Rectal smooth muscle tissue (tissue), 1 donor: ENCODE data around the gene AGRN.
"Not testable (repeated sequence)": the region's sequence is repeated elsewhere in the genome, so short reads cannot be mapped to it uniquely, and the experiment has no call there.

ENCODE experiments used
- H3K27ac ChIP-seq: one replicate; pipeline ENCODE4 v1.7.0; 2013; ENCODE audit warnings: low read depth, low read length, inconsistent platforms
- H3K27me3 ChIP-seq: one replicate; pipeline ENCODE4 v1.7.0; 2013; ENCODE audit warnings: low read length; ENCODE audit not compliant: control insufficient read depth, insufficient read depth
- H3K36me3 ChIP-seq: one replicate; pipeline ENCODE4 v1.7.0; 2013; ENCODE audit warnings: low read length; ENCODE audit not compliant: control insufficient read depth, insufficient read depth
- H3K4me1 ChIP-seq: one replicate; pipeline ENCODE4 v1.7.0; 2013; ENCODE audit warnings: low read length; ENCODE audit not compliant: control insufficient read depth, insufficient read depth
- H3K4me3 ChIP-seq: one replicate; pipeline ENCODE4 v1.7.0; 2013; ENCODE audit warnings: low read length
- H3K9ac ChIP-seq: one replicate; pipeline ENCODE4 v1.7.0; 2013; ENCODE audit warnings: low read length

Gene AGRN

DNA sequence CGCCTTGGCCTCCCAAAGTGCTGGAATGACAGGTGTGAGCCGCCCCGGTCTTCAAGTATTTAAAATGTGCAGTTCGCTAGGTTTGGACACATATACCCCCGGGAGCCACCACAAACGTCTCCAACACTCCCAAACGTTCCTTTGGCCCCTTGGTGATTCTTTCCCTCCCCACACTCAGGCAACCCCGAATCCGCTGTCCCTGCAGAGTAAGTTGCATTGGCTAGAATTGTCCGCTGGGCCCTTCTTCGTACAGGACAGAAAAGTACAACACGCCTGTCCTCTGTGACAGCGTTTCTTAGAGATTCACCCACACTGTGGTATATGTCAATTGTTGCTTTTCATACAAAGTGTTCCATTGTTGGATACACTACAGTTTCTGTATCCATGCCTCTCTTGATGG lies 34.8 kb upstream of the AGRN start:
- Histone ChIP-seq H3K4me3 (no peak overlapping the region), H3K4me1 (no peaks in the 10 kb centered on the region), H3K36me3 (no peaks in the 10 kb centered on the region), H3K27ac (no peak overlapping the region), H3K9ac (no peak overlapping the region), H3K27me3 (peaks cover 3% of the 10 kb centered on the region)

DNA sequence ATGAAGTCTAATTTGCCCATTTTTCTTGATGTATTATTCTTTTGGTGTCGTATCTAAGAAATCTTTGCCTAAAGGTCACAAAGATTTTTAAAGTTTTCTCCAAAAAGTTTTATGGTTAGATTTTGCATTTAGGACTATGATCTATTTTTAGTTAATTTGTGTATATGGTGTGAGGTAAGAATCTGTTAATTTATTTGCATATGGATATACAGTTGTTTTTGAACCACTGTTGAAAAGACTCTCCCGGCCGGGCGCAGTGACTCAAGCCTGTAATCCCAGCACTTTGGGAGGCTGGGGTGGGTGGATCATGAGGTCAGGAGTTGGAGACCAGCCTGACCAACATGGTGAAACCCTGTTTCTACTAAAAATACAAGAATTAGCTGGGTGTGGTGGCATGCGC lies 31.9 kb upstream of the AGRN start:
- H3K27ac ChIP-seq, H3K4me1 ChIP-seq, H3K4me3 ChIP-seq, H3K36me3 ChIP-seq, H3K27me3 ChIP-seq, H3K9ac ChIP-seq: not testable (repeated sequence)

DNA sequence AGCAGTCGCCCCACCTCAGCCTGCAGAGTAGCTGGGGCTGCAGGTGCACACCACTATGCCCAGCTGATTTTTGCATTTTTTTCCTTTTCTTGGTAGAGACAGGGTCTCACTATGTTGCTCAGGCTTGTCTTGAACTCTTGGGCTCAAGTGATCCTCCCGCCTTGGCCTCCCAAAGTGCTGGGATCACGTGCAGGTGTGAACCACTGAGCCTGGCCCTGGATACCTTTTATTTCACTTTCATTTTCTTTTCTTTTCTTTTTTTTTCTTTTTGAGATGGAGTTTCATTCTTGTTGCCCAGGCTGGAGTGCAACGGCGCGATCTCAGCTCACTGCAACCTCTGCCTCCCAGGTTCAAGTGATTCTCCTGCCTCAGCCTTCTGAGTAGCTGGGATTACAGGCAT lies 28.6 kb upstream of the AGRN start:
- H3K27ac ChIP-seq, H3K4me3 ChIP-seq, H3K9ac ChIP-seq, H3K27me3 ChIP-seq, H3K4me1 ChIP-seq, H3K36me3 ChIP-seq: not testable (repeated sequence)

DNA sequence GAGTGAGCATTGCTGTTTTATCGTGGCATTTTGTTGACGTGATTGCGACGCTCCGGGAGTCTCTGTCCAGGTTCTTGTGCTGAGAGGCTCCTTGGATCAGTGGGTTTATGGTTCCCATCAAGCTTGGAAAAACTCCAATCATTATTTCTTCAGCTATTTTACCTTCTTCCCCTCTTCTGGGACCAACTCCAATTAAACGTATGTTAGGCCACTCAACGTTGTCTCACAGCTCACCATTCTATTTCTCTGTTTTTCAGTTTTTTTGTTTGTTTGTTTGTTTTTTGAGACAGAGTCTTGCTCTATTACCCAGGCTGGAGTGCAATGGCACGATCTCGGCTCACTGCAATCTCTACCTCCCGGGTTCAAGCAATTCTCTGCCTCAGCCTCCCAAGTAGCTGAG lies 28.0 kb upstream of the AGRN start:
- Histone ChIP-seq H3K27me3 (no peaks in the 10 kb centered on the region), H3K4me1 (no peaks in the 10 kb centered on the region), H3K9ac (no peak overlapping the region), H3K36me3 (no peaks in the 10 kb centered on the region), H3K4me3 (no peak overlapping the region), H3K27ac (no peak overlapping the region)

DNA sequence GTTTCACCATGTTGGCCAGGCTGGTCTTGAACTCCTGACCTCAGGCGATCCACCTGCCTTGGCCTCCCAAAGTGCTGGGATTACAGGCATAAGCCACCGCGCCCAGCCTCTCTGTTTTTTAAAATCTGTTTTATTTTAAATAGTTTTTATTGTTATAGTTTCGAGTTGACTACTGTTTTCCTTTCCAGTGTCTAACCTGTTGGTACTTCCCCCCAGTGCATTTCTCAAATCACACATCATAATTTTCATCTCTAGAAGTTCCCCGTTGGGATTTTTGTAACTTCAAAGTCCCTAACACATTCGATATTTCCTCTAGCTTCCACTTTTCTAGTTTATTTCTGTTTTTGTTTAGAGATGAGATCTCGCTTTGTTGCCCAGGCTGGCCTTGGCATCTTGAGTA lies 27.6 kb upstream of the AGRN start:
- Histone ChIP-seq H3K4me3 (no peak overlapping the region), H3K27me3 (no peaks in the 10 kb centered on the region), H3K36me3 (no peaks in the 10 kb centered on the region), H3K27ac (no peak overlapping the region), H3K9ac (no peak overlapping the region), H3K4me1 (no peaks in the 10 kb centered on the region)

DNA sequence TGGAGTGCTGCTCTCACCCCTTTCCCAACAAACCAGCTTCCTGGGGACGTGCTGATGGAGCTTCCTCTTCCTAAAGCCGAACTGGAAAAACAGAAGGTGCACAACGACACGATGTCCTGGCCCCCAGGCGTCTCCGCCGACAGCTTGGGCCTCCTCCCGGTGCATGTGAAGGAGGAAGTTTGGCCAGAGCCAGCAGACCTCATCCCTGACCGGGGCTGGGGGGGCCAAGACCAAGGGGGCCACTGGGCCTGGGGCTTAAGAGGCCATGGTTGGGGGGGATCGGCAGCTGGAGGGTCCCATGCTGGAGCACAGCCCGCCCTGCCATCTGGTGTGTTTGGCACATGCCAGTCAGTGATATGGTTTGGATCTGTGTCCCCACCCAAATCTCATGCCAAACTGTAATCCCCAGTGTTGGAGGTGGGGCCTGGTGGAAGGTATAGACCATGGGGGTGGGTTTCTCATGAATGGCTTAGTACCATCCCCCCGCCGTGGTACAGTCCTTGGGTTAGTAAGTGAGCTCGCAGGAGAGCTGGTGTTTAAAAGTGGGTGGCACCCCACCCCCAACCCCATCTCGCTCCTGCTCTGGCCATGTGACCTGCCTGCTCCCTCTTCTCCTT lies 26.4 kb upstream of the AGRN start:
- Histone ChIP-seq H3K27ac (no peak overlapping the region), H3K27me3 (no peaks in the 10 kb centered on the region), H3K9ac (no peak overlapping the region), H3K4me1 (no peaks in the 10 kb centered on the region), H3K4me3 (no peak overlapping the region), H3K36me3 (no peaks in the 10 kb centered on the region)

DNA sequence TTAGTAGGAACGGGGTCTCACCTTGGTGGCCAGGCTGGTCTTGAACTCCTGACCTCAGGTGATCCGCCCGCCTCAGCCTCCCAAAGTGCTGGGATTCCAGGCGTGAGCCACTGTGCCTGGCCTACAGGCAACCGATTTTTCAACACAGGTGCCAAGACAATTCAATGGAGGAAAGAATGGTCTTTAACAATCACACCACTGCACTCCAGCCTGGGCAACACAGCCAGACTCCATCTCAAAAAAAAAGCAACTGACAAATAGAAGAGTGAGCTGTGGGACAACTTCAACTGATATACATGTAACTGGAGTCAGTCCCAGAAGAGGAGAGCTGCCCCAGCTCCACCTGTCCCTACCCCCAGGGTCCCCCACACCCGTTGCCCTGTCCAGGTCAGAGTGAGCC lies 25.4 kb upstream of the AGRN start:
- H3K9ac ChIP-seq, H3K4me3 ChIP-seq, H3K27ac ChIP-seq, H3K27me3 ChIP-seq, H3K4me1 ChIP-seq, H3K36me3 ChIP-seq: not testable (repeated sequence)

DNA sequence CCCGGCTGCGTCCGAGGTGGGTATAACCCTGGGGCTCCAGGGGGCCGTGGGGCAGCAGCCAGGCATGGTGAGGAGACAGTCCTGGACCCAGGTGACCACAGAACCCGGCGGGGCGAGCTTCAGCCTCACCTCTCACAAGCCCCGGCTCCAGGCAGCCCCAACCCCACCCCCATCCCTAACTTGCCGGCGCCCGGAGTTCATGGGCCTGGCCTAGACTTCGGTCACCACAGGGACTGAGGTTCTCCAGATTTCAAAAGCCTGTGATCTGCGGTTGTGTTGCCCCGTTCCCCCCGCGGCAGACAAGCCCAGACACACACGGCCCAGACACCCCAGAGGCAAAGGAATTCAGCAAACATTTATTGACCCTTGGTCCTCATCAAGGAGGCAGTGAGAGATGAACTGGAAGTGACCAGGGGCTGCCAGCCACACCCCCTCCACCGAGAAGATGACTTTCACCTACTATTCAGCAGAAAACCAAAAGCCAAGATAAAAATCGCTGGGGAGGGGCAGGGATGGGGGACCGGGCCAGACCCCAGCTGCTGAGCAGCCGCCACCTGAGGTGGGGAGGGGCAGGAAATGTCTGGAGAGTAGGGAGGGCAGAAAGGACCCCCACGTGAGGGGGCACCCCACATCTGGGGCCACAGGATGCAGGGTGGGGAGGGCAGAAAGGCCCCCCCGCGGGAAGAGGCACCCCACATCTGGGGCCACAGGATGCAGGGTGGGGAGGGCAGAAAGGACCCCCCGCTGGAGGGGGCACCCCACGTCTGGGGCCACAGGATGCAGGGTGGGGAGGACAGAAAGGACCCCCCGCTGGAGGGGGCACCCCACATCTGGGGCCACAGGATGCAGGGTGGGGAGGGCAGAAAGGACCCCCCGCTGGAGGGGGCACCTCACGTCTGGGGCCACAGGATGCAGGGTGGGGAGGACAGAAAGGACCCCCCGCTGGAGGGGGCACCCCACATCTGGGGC lies 24.0 kb upstream of the AGRN start:
- no peaks in the 10 kb centered on the region for H3K4me1 ChIP-seq
- H3K9ac ChIP-seq: no peak overlapping the region
- no peak overlapping the region for H3K27ac ChIP-seq
- no peaks in the 10 kb centered on the region for H3K36me3 ChIP-seq
- no peaks in the 10 kb centered on the region for H3K27me3 ChIP-seq
- no peak overlapping the region for H3K4me3 ChIP-seq

DNA sequence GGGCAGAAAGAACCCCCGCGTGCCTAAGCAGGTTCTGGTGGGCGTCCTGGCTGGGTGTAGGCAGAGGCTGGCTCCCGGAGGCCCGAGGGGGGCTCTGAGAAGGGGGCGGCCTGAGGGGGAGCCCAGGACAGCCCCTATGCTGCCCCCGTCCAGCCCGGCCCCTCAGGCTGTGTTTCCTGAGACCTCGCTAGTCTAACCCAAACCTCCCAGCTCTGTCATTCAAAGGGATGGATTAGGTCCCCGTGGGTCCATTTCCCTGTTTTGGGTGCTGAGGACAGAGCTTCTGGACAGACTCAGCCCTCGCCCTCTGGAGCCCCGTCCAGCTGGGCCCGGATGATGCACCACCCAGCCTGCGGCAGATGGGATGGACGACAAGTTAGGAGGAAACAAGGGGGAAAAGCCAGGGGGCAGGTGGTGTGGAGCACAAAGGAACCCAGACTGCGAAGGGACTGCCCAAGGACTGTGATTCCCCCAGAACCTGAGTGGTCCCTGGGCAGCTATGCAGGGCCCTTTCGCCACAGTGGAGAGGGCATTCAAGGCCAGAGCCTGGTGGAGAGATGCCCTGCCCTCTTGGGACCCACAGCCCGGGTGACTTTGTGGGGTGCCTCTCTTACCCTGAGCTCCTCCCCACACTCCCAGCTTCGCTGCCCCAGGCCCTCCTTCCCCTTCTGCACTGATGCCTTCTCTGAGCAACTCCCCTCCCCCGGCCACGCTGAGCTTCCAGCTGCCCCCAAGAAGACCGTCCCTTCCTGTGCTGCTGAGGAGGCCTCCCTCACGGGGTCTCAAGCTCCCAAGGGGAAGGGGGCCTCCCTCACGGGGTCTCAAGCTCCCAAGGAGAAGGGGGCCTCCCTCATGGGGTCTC lies 22.8 kb upstream of the AGRN start:
- Histone ChIP-seq H3K4me1 (no peaks in the 10 kb centered on the region), H3K27ac (no peak overlapping the region), H3K9ac (no peak overlapping the region), H3K27me3 (no peaks in the 10 kb centered on the region), H3K36me3 (no peaks in the 10 kb centered on the region), H3K4me3 (no peak overlapping the region)

DNA sequence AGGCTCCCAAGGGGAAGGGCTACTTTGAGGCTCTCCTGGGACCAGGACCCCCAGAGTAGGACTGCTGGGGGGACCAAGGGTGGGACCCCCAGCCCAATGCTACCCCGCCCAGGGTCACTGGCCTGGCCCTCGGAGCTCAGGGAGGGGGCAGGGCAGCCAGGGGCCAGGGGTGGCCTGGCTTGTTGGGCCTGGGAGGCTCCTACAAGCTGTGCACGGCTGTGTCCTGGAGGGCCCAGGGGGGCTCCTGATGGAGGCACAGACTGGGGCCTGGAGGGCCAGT lies 22.3 kb upstream of the AGRN start:
- Histone ChIP-seq H3K36me3 (no peaks in the 10 kb centered on the region), H3K27me3 (no peaks in the 10 kb centered on the region), H3K4me3 (no peak overlapping the region), H3K27ac (no peak overlapping the region), H3K9ac (no peak overlapping the region), H3K4me1 (no peaks in the 10 kb centered on the region)

DNA sequence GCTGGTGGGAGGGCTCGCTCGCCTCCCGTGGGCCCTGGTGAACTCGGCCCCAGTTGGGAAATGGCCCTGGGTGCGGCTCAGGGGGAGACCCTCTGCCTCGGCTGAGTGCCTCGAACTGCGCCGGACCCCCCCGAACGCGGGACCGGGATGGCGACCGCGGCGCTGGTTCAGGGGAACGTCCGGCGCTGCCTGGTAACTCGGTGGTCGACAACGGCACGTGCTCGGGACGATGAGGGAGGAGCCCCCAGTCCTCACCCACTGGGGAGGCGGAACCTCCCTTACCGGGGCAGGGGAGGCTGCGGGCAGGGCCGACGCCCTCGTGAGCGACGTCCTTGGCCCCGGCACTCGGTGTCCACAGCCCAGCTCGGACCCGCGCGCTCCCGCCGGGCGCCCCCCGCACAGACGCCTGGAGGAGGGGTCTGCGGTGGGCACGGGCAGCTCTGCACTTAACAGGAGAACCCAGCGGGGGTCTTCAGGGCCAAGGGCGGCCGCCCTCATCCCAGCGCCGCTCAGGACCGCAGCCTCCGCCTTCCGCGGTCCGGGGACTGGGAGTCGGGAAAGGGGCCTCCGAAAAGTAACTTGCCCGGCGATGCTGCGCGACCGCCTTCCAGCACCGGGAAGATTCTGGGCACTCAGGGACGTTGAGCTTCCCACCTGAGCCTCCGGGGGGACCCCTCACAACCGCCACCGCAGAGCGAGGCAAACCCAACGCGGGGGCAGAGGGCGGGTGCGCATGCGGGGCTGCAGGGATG lies 21.8 kb upstream of the AGRN start:
- Histone ChIP-seq H3K4me1 (no peaks in the 10 kb centered on the region), H3K36me3 (no peaks in the 10 kb centered on the region), H3K27me3 (no peaks in the 10 kb centered on the region), H3K27ac (no peak overlapping the region), H3K9ac (no peak overlapping the region), H3K4me3 (peak overlapping the region; percentile 8)

DNA sequence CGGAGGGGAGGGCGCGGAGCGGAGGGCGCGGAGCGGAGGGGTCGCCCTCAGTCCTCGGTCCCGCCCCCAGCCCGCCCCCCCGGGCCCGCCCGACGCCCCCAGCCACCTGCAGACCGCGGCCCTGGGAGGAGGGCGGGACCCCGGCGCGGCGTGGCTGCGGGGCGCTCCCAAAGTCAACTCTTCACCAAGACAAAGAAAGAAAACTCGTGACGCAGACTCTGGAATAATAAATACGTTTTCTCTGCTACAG lies 21.2 kb upstream of the AGRN start:
- no peaks in the 10 kb centered on the region for H3K4me1 ChIP-seq
- H3K4me3 ChIP-seq: peak overlapping the region; percentile 70
- H3K9ac ChIP-seq: peak overlapping the region; percentile 30
- no peaks in the 10 kb centered on the region for H3K36me3 ChIP-seq
- no peaks in the 10 kb centered on the region for H3K27me3 ChIP-seq
- H3K27ac ChIP-seq: no peak overlapping the region
